A673 (cell line): ENCODE data around the gene SEMA6D. TPM values are rescaled to one million over a fixed set of nuclear protein-coding genes. Genes with fewer than 3 reads are reported as not detected.

Experiments
- BruUV-seq: library from RNA; stranded (reverse); fragments of 400-500 nt; replicated peaks from 2 replicates; lab custom pipeline; 2021; lab: Mats Ljungman, UMichigan
- CTCF ChIA-PET: fragments of 300-600 bp; sonication (Branson Sonifier 250); formaldehyde crosslinking; loops from one replicate; lab custom pipeline; 2022; ENCODE audit warnings: antibody characterized with exemption; lab: Charles Lee
- POLR2A ChIA-PET: fragments of 300-600 bp; sonication (Branson Sonifier 250); formaldehyde crosslinking; loops from one replicate; lab custom pipeline; 2022; ENCODE audit warnings: antibody characterized with exemption; ENCODE audit not compliant: low non-redundant PET; lab: Charles Lee
- DNase-seq: peaks from one replicate; pipeline ENCODE4 v3.0.0-alpha.2; 2015; ENCODE audit warnings: low spot score
- H3K27ac ChIP-seq: fragments of 200-600 bp; sonication (generic); 2 replicates; pipeline ENCODE4 v1.5.1; 2016; ENCODE audit warnings: mixed run types, low read depth, mild to moderate bottlenecking, mixed read lengths, antibody characterized with exemption, low read length; ENCODE audit not compliant: poor library complexity, severe bottlenecking
- H3K27me3 ChIP-seq: fragments of 200-600 bp; sonication (generic); replicated peaks from 2 replicates; pipeline ENCODE4 v1.6.1; 2017; ENCODE audit warnings: mixed run types, low read depth, mild to moderate bottlenecking, mixed read lengths, antibody characterized with exemption, low read length; ENCODE audit not compliant: insufficient read depth, poor library complexity
- H3K36me3 ChIP-seq: fragments of 200-600 bp; sonication (generic); 2 replicates; pipeline ENCODE4 v1.6.1; 2016; ENCODE audit warnings: mixed run types, mild to moderate bottlenecking, mixed read lengths, antibody characterized with exemption, low read length; ENCODE audit not compliant: insufficient read depth, poor library complexity, severe bottlenecking
- H3K4me1 ChIP-seq: fragments of 200-600 bp; sonication (generic); 2 replicates; pipeline ENCODE4 v1.6.1; 2017; ENCODE audit warnings: mixed run types, mild to moderate bottlenecking, mixed read lengths, antibody characterized with exemption, low read length; ENCODE audit not compliant: insufficient read depth, poor library complexity, severe bottlenecking
- H3K4me3 ChIP-seq: fragments of 200-600 bp; sonication (generic); 2 replicates; pipeline ENCODE4 v1.5.1; 2016; ENCODE audit warnings: low read depth, mixed run types, mild to moderate bottlenecking, mixed read lengths, low read length; ENCODE audit not compliant: poor library complexity, severe bottlenecking
- H3K9me3 ChIP-seq: fragments of 200-600 bp; sonication (generic); 2 replicates; pipeline ENCODE4 v1.6.1; 2016; ENCODE audit warnings: mixed run types, low read depth, mild to moderate bottlenecking, mixed read lengths, antibody characterized with exemption, low read length; ENCODE audit not compliant: poor library complexity, severe bottlenecking
- CTCF ChIP-seq: fragments of 300-800, 200-600 bp; sonication (generic); conservative IDR thresholded peaks from 2 replicates; pipeline ENCODE4 v1.5.1; 2017; ENCODE audit warnings: low read depth, mild to moderate bottlenecking, antibody characterized with exemption, low read length, moderate library complexity, mixed read lengths
- EZH2 ChIP-seq: fragments of 200-600 bp; sonication (generic); IDR thresholded peaks from 2 replicates; pipeline ENCODE4 v1.6.1; 2017; ENCODE audit warnings: borderline replicate concordance, low read depth, mild to moderate bottlenecking, mixed read lengths, antibody characterized with exemption, low read length; ENCODE audit not compliant: poor library complexity, severe bottlenecking
- intact Hi-C: fragments of 100-400 bp; cut with micrococcal nuclease; formaldehyde crosslinking; loops from one replicate; pipeline ENCODE4 v1.10.0; 2022; ENCODE audit not compliant: unreplicated experiment
- total RNA-seq: library from RNA; stranded (reverse); gene quantifications from 2 replicates; pipeline ENCODE4 v1.2.3, GENCODE V29; 2021

The SEMA6D gene
- total RNA-seq, 1 experiment from 2014 or later = 11.0 TPM

- H3K27ac ChIP-seq = no peak overlapping the region
- POLR2A ChIA-PET = no interaction called here
- no peaks in the 10 kb centered on the region for H3K36me3 ChIP-seq
- BruUV-seq = no TSS peak
- H3K4me1 ChIP-seq = no peaks in the 10 kb centered on the region
- TF ChIP-seq CTCF (no peak), EZH2 (no peak)
- CTCF ChIA-PET = interaction anchor here (0.6 kb wide), 1 partner anchor 33 kb away, joined by 3 read pairs; the partner anchor contains the start of gene SEMA6D
- peak; percentile 62 for DNase-seq
- no peak overlapping the region for H3K4me3 ChIP-seq
- H3K9me3 ChIP-seq = peaks cover 18% of the 10 kb centered on the region
- intact Hi-C loops = no loop called here
- no peaks in the 10 kb centered on the region for H3K27me3 ChIP-seq
Measured at GRCh38 chr15:47750030-47750739, 32.9 kb downstream of the SEMA6D start.

- intact Hi-C loops = no loop called here
- DNase-seq = no peak
- BruUV-seq = no TSS peak
- POLR2A ChIA-PET = no interaction called here
- CTCF ChIA-PET = interaction anchor here (0.6 kb wide), 1 partner anchor 33 kb away, joined by 3 read pairs; the partner anchor contains the start of gene SEMA6D
- Histone ChIP-seq H3K9me3 (peaks cover 22% of the 10 kb centered on the region), H3K4me3 (no peak overlapping the region), H3K27me3 (no peaks in the 10 kb centered on the region), H3K27ac (no peak overlapping the region), H3K4me1 (no peaks in the 10 kb centered on the region), H3K36me3 (no peaks in the 10 kb centered on the region)
- TF ChIP-seq CTCF (no peak), EZH2 (no peak)
Measured at GRCh38 chr15:47750740-47751262, 33.5 kb downstream of the SEMA6D start.

GRCh38 chr15:47753591-47753990 is 36.3 kb downstream of the SEMA6D start:
- TF ChIP-seq CTCF (no peak), EZH2 (no peak)
- no peak for DNase-seq
- H3K27me3 ChIP-seq = no peaks in the 10 kb centered on the region
- intact Hi-C loops = no loop called here
- no peaks in the 10 kb centered on the region for H3K36me3 ChIP-seq
- POLR2A ChIA-PET = interaction anchor here (0.6 kb wide), 1 partner anchor 214 kb away, joined by 4 read pairs; no protein-coding TSS in a partner anchor
- peaks cover 11% of the 10 kb centered on the region for H3K4me1 ChIP-seq
- peaks cover 22% of the 10 kb centered on the region for H3K9me3 ChIP-seq
- no peak overlapping the region for H3K4me3 ChIP-seq
- no peak overlapping the region for H3K27ac ChIP-seq
- BruUV-seq = no TSS peak
- CTCF ChIA-PET = no interaction called here
